ENCODE results near the gene DTX3.
A peak's percentile ranks its signal among the peaks of the same experiment; 100 is the strongest.
"Not testable (repeated sequence)": the region's sequence is repeated elsewhere in the genome, so short reads cannot be mapped to it uniquely, and the experiment has no call there.

Gene DTX3

GRCh38 chr12:57583008-57583831 is 21.4 kb upstream of the DTX3 start:
- peak; percentile 92 for DNase-seq

GRCh38 chr12:57584050-57584449 is 20.6 kb upstream of the DTX3 start:
- no peak for DNase-seq

DNA sequence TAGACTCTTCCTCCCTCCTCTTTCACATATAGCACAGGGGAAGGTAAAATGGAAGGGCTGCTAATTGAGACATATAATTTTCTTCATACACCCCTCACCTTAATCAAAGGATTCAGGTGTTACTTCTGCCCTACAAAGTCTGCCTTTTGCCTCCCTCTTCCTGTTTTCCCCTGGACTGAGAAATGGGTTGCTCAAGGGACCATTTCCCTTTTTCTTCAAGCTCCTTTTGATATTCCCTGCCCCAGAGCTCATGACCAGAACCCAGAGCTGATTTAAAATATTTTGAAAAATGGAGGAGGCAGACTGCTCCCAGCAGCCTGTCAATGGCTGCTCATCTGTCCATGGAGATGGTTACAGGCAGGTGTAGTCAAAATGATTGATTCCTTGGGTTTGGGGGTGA is 19.9 kb upstream of the DTX3 start:
- no peak for DNase-seq

GRCh38 chr12:57585156-57585555 is 19.5 kb upstream of the DTX3 start:
- DNase-seq: no peak

DNA sequence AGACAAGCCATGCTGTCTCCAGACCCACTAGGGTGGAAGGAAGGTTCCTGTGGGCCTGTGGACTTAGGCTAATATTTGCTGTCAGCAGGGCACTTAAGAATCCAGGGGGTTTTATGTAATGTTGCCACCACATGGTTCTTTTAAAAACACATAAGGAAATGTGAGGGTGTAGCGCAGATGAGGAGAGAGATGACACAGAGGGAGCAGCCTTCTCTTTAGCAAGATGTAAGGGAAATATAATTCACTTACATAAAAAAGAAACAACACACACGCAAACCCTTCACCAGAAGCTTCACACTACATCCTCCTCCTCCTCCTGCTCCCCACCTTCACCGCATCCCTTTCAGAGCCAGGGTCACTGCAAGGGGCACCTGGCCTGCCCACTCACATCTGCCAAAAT is 18.5 kb upstream of the DTX3 start:
- no peak for DNase-seq

- DNase-seq: no peak
Measured at GRCh38 chr12:57586832-57587429, 17.7 kb upstream of the DTX3 start.

GRCh38 chr12:57588951-57589610 is 15.5 kb upstream of the DTX3 start:
- DNase-seq: not testable (repeated sequence)

DNA sequence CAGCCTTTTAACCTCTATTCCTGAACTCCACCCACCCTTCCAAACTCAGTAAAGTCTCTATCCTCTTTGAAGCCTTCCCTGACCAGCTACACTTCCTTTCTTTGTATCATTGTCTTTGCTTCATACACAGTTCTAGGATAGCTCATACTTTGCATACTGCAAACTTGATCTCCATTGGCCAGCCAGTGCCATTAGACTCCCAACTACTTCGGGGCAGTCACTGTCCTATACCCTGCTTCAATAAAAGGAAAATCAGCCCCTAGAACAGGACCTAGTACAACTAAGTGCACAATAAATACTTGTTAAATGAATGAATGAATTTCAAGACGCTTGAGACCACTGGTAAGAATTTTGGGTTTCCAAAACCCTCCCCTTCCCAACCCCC is 14.2 kb upstream of the DTX3 start:
- no peak for DNase-seq

- DNase-seq: peak; percentile 78
Measured at GRCh38 chr12:57590864-57591781, 13.5 kb upstream of the DTX3 start, which contains the start of gene PIP4K2C. TSS of gene PIP4K2C (plus strand) at chr12:57591192. CDS start at chr12:57591290, 98 bp downstream.

DNA sequence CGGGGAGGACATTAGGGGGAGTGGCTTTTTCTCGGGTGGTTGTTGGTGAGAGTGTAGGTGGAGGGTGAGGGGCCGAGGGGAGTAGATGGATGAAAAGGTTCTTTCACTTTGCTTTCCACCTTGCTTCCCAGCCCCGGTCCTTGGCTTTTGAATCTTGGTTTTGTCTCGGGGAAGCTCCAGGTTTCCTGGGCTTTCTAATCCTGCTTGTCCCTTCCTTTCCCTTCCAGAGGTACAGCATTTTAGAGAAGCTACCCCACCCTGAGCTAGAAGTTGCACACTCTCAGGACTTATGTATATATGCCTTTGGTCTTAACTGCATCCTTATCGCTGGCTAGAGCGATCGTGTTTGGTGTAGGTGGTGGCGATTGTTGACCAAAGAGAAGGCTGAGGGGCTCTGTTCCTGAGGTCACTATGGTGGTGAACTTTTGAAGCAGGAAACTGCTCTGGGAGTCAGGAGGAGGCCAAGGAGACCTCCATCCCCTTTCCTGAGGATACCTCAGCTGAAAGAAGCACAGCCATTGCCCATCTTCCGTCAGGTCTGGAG is 12.8 kb upstream of the DTX3 start:
- no peak for DNase-seq

- no peak for DNase-seq
Measured at GRCh38 chr12:57592551-57593165, 12.0 kb upstream of the DTX3 start.

DNA sequence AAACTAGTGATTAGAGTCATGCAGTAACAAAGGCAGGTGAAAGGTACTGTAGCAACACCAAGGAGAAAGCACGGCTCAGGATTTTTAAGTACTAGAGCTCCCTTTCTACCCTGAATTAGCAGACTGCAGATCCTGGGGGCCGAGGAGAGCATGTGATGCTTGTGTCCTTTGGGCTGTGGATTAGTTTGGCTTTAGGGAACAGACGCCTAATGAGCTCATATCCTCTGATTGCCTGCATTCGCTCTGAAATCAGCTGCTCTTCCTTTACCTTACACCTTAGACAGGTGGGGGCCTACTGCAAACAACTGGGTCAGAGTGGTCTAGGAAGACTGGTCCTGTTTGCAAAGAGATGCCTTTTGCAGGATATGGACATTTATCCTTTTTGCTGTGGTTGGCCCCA is 11.4 kb upstream of the DTX3 start:
- DNase-seq: no peak

DNA sequence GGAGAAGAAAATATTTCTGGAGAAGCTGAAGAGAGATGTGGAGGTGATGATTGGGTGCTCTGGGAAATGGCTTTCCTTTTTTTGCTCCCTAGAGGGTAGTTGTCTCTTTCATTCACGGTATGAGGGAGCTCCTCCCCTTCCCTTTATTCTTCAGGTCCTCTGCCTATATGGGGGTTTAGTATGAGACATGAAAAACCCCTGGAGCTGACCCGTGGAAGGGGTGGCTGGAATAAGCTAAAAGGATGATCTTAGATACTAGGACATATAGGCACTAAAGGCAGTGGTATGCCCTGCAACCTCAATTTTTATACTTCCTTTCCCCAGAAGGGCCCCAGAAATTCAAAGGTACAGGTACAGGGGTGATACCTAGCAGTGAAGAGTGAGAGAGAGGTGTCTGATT is 4.2 kb upstream of the DTX3 start:
- DNase-seq: no peak

- DNase-seq: no peak
Measured at GRCh38 chr12:57602544-57602943, 2.1 kb upstream of the DTX3 start.

DNA sequence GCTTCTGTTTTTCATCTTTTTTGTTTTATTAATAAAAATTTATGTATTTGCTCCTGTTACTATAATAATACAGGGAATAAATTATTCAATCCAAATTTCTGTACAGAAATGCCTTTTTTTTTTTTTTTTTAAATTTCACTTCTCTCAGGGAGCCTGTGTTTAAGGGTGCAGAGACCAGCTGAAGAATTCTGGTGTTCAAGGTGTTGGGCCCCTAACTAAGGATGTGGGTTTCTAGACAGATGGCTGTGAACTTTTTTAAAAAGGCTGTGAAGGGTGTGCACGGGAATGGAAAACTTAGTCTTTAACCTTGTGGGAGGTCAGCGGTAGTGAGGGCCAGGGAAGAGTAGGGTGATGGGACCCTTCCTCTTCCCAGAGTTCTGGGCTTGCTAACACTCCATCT is 1.3 kb upstream of the DTX3 start:
- DNase-seq: no peak

DNA sequence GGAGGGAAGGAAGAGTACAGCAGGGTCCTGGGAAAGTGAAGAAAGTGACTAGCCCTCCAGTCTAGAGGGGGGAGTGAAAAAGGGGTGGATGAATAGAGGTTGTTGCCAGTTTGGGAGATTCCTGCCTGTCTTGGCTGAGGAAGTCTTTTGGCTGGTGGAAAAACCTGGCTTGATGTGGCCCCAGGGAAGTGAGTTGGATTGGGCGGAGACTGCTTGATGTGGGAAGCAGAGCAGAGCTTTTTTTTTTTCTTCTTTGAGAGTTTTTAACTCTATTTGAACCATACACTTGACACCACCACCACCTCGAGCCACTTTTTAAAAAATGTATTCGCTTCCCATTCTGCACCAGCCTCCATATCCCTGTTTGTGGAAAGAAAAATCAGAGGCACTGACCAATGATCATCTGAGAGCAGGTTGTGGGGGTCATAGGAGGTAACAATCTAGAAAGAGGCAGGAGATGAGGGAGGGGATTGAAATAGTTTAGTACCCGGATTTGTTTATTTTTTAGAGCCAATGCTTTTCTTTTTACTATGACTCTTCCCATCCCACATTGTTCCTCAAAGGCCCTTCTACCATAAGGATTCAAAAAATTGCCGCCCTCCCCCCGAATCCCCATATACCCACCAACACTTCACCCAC is 690 bp upstream of the DTX3 start:
- DNase-seq: no peak

DNA sequence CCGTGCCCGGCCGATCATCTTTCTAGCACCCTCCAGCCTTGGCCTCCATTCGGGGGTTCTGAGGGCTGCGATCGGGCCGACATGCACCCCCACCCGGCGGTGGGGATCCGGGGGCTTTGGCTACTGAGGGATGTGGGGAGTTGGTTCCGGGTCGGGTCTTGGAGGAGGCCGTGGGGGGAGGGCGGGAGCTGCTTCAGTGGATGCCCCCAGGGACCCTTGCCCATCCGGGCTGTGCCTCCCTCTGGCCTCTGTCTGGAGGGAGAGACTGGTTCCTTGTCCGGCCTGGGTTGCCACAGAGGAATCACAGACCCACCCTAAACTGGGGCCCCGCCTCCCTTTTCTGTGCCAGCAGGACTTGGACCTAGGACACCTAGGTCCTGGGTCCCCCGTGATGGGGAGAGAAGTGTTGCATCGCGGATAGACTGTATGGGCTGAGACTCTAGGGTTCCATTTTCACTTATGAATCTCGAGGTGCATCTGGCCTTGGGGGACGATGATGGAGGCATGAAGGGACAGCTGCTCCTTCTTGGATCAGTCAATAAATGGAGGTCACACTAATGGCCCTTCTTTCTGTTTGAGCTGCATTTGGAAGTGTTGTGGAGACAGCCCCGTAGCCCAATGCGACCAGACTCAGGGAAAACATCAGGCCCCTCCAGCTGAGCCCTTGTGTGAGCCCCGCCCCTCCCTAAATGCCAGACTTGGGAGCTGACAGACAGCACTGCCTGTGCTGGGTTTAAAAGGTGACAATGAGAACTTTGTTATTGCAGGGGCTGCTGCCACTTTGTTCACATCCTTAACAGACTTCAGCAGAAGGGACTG is 577 bp downstream of the DTX3 start:
- DNase-seq: no peak

GRCh38 chr12:57605811-57606311 is 1.2 kb downstream of the DTX3 start:
- no peak for DNase-seq

GRCh38 chr12:57606399-57606798 is 1.8 kb downstream of the DTX3 start:
- no peak for DNase-seq

DNA sequence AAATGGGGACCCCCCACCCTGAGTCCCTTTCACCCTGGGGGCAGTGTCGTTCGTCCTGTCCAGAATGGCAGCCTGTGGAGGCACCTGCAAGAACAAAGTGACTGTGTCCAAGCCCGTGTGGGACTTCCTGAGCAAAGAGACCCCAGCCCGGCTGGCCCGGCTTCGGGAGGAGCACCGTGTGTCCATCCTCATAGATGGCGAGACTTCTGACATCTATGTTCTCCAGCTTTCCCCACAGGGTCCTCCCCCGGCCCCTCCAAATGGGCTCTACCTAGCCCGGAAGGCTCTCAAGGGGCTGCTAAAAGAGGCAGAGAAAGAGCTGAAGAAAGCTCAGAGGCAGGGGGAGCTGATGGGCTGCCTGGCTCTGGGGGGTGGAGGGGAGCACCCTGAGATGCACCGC is 2.2 kb downstream of the DTX3 start:
- no peak for DNase-seq
